SK-N-SH treated with all-trans-retinoic acid at 6 μM for 48 hours (cell line): ENCODE data around the gene LRPPRC.
A peak's percentile ranks its signal among the peaks of the same experiment; 100 is the strongest.

Experiments
- ATAC-seq: fragments of 200-7000 bp; cut with Tn5 transposase; 3 replicates; pipeline ENCODE4 v1.9.1; 2020; ENCODE audit warnings: mild to moderate bottlenecking, moderate library complexity
- ARNTL ChIP-seq: fragments of 450-650 bp; formaldehyde crosslinking; IDR thresholded peaks from 2 replicates; pipeline ENCODE4 v1.5.0; 2020; ENCODE audit warnings: low read depth, mild to moderate bottlenecking, moderate library complexity, borderline replicate concordance
- BACH2 ChIP-seq: fragments of 250-450 bp; sonication (Bioruptor Pico); IDR thresholded peaks from 2 replicates; pipeline ENCODE4 v1.9.0; 2021; ENCODE audit warnings: mild to moderate bottlenecking, borderline replicate concordance
- CSDC2 ChIP-seq: fragments of 250-450 bp; sonication (Bioruptor Pico); IDR thresholded peaks from 2 replicates; pipeline ENCODE4 v1.5.0; 2020; ENCODE audit warnings: mild to moderate bottlenecking, moderate library complexity
- ESRRG ChIP-seq: fragments of 250-450 bp; sonication (Bioruptor Pico); IDR thresholded peaks from 2 replicates; pipeline ENCODE4 v1.6.1; 2021; ENCODE audit warnings: mild to moderate bottlenecking
- GLIS3 ChIP-seq: fragments of 250-450 bp; sonication (Bioruptor Pico); IDR thresholded peaks from 2 replicates; pipeline ENCODE4 v1.5.0; 2020; ENCODE audit warnings: mild to moderate bottlenecking, moderate library complexity
- ISL1 ChIP-seq: fragments of 250-450 bp; sonication (Bioruptor Pico); IDR thresholded peaks from 2 replicates; pipeline ENCODE4 v2.1.2; 2022; ENCODE audit warnings: mild to moderate bottlenecking, moderate library complexity
- OSR1 ChIP-seq: fragments of 250-450 bp; sonication (Bioruptor Pico); IDR thresholded peaks from 2 replicates; pipeline ENCODE4 v1.8.0; 2022; ENCODE audit warnings: moderate library complexity, mild to moderate bottlenecking, inconsistent platforms
- PATZ1 ChIP-seq: fragments of 250-450 bp; sonication (Bioruptor Pico); IDR thresholded peaks from 2 replicates; pipeline ENCODE4 v1.8.0; 2020; ENCODE audit warnings: mild to moderate bottlenecking, moderate library complexity, borderline replicate concordance
- PPARA ChIP-seq: fragments of 250-450 bp; sonication (Bioruptor Pico); IDR thresholded peaks from 2 replicates; pipeline ENCODE4 v1.5.0; 2020; ENCODE audit warnings: mild to moderate bottlenecking, borderline replicate concordance
- RARB ChIP-seq: fragments of 250-450 bp; sonication (Bioruptor Pico); IDR thresholded peaks from 2 replicates; pipeline ENCODE4 v1.8.0; 2021; ENCODE audit warnings: mild to moderate bottlenecking, moderate library complexity
- SNAI2 ChIP-seq: fragments of 250-450 bp; sonication (Bioruptor Pico); IDR thresholded peaks from 2 replicates; pipeline ENCODE4 v1.5.0; 2020; ENCODE audit warnings: mild to moderate bottlenecking, moderate library complexity
- TCF4 ChIP-seq: fragments of 250-450 bp; sonication (Bioruptor Pico); IDR thresholded peaks from 2 replicates; pipeline ENCODE4 v1.8.0; 2021; ENCODE audit warnings: mild to moderate bottlenecking, moderate library complexity, borderline replicate concordance
- TOX ChIP-seq: fragments of 250-450 bp; sonication (Bioruptor Pico); IDR thresholded peaks from 2 replicates; pipeline ENCODE4 v1.8.0; 2021; ENCODE audit warnings: mild to moderate bottlenecking, moderate library complexity, borderline replicate concordance
- ZC3H10 ChIP-seq: fragments of 250-450 bp; sonication (Bioruptor Pico); IDR thresholded peaks from 2 replicates; pipeline ENCODE4 v1.5.1; 2021; ENCODE audit warnings: mild to moderate bottlenecking, moderate library complexity
- ZFP3 ChIP-seq: fragments of 250-450 bp; sonication (Bioruptor Pico); IDR thresholded peaks from 2 replicates; pipeline ENCODE4 v1.5.0; 2020; ENCODE audit warnings: mild to moderate bottlenecking, moderate library complexity
- ZNF565 ChIP-seq: fragments of 450-650 bp; formaldehyde crosslinking; conservative IDR thresholded peaks from 2 replicates; pipeline ENCODE4 v1.5.0; 2020; ENCODE audit warnings: low read depth, mild to moderate bottlenecking, moderate library complexity
- ZNF70 ChIP-seq: fragments of 450-650 bp; formaldehyde crosslinking; IDR thresholded peaks from 2 replicates; pipeline ENCODE4 v1.5.0; 2020; ENCODE audit warnings: mild to moderate bottlenecking, moderate library complexity
- ZNF8 ChIP-seq: fragments of 450-650 bp; formaldehyde crosslinking; IDR thresholded peaks from 2 replicates; pipeline ENCODE4 v1.5.0; 2020; ENCODE audit warnings: mild to moderate bottlenecking, moderate library complexity
- TF ChIP-seq, protein P1 (sequence below): fragments of 250-450 bp; sonication (Bioruptor Pico); IDR thresholded peaks from 2 replicates; pipeline ENCODE4 v1.5.1; 2020; ENCODE audit warnings: low read depth, mild to moderate bottlenecking, moderate library complexity
- TF ChIP-seq, protein P2 (sequence below): fragments of 250-450 bp; sonication (Bioruptor Pico); IDR thresholded peaks from 2 replicates; pipeline ENCODE4 v1.5.1; 2021; ENCODE audit warnings: mild to moderate bottlenecking, moderate library complexity
- TF ChIP-seq, protein P3 (sequence below): fragments of 250-450 bp; sonication (Bioruptor Pico); IDR thresholded peaks from 2 replicates; pipeline ENCODE4 v1.5.0; 2020; ENCODE audit warnings: mild to moderate bottlenecking, moderate library complexity

Gene LRPPRC

DNA sequence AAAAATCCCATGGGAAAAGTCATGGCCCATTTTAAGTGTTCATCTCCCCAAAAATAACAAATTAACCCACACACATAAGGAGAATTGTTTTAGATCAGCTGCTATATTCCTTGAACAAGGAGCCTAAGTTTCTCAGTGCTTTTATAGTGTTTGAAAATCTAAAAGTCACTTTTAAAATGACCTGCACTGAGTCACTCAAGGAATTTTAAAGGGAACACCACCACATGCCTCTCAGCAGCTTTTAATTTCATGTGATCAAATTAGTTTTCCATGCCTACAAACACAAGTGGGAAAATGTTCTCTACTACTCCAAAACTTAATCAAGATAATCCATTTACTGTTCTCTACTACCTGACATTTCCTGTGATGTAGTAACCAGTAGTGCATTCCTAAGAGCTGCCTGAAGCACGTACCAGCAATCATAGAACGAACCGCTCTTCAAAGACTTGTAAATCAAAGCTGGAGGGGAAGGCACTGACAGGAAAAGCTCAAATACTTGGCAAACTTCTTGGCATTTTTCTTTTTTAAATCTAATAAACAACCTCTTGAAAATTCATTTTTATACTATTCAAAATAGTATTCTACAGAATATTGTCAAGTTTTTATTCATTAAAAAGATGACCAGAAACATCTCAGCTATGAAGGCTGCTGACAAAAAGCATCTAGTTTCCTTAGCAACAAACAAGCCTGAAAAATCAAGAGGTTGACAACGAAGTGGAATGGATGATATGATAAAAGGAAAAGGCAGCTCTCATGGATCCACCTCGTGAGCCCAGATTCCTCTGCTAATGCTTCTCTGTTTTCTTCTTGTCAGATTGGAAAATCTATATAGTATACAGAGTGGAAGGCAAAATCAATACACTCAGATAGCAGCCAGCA, 37.2 kb downstream of the LRPPRC start:
- peak; percentile 83 for ATAC-seq
- TF ChIP-seq ISL1 (peak; percentile 90), CSDC2 (CRISPR knock-in tag) (no peak; the same call in 1 of the 2 replicates), ESRRG (CRISPR knock-in tag) (no peak), ZFP3 (0 out of 2 replicates have a peak, but pooled peaks have one; percentile 37)
- TF ChIP-seq, protein P1, sequence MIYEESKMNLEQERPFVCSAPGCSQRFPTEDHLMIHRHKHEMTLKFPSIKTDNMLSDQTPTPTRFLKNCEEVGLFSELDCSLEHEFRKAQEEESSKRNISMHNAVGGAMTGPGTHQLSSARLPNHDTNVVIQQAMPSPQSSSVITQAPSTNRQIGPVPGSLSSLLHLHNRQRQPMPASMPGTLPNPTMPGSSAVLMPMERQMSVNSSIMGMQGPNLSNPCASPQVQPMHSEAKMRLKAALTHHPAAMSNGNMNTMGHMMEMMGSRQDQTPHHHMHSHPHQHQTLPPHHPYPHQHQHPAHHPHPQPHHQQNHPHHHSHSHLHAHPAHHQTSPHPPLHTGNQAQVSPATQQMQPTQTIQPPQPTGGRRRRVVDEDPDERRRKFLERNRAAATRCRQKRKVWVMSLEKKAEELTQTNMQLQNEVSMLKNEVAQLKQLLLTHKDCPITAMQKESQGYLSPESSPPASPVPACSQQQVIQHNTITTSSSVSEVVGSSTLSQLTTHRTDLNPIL (CRISPR knock-in tag): peak; percentile 59; the same call in 1 of the 2 replicates

DNA sequence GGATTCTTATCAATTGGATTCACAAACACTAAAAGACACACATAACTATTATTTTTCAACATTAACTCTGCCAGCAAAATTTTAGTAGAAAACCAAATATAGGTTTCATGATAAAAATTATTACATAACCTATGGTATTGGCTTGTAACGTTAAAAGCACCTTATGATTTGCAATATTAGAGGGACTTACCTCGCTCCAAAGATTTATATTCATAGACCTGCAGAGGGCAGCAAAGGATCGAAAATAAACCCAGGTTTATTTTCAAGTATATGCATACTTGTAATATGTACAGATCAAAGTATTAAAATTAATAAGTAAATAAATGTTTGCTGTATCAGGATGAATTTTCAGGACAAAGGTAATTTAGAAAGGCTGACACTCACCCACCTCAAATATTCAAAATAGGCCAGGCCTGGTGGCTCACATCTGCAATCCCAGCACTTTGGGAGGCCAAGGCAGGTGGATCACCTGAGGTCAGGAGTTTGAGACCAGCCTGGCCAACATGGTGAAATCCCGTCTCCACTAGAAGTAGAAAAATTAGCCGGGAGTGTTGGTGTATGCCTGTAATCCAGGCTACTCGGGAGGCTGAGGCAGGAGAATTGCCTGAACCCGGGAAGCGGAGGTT, 45.3 kb downstream of the LRPPRC start:
- no peak for TF ChIP-seq BACH2 (CRISPR knock-in tag)
- TF ChIP-seq RARB (CRISPR knock-in tag): no peak
- no peak for TF ChIP-seq ARNTL
- TF ChIP-seq, all 23 proteins: peak for 0
- ATAC-seq: peak; percentile 89

DNA sequence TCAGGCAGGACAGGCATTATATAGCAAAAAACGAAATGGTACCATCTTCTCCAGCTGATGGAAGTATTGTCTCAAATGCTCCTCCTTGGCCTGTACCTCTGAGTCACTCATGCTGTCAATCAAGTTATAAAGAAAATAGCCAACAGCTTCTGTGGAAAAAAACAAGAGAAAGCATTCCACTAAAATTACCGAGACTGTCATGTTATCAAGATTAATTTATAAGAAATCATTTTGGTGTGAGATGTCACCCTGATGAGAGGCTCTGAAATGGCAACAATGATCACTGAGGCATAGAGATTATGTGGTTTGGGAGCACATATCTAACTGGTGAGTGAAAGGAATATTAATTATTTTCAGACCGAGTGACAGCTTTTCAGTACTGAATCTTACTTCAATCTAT, 47.4 kb downstream of the LRPPRC start:
- no peak for ATAC-seq
- TF ChIP-seq, protein P2, sequence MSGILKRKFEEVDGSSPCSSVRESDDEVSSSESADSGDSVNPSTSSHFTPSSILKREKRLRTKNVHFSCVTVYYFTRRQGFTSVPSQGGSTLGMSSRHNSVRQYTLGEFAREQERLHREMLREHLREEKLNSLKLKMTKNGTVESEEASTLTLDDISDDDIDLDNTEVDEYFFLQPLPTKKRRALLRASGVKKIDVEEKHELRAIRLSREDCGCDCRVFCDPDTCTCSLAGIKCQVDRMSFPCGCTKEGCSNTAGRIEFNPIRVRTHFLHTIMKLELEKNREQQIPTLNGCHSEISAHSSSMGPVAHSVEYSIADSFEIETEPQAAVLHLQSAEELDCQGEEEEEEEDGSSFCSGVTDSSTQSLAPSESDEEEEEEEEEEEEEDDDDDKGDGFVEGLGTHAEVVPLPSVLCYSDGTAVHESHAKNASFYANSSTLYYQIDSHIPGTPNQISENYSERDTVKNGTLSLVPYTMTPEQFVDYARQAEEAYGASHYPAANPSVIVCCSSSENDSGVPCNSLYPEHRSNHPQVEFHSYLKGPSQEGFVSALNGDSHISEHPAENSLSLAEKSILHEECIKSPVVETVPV (CRISPR knock-in tag): no peak
- TF ChIP-seq ISL1 (no peak), PPARA (CRISPR knock-in tag) (no peak), TOX (CRISPR knock-in tag) (no peak), SNAI2 (no peak), GLIS3 (CRISPR knock-in tag) (no peak), ZNF70 (CRISPR knock-in tag) (no peak), CSDC2 (CRISPR knock-in tag) (no peak), RARB (CRISPR knock-in tag) (no peak), ZC3H10 (no peak), OSR1 (CRISPR knock-in tag) (no peak), ARNTL (no peak), ESRRG (CRISPR knock-in tag) (no peak)
- TF ChIP-seq, protein P3, sequence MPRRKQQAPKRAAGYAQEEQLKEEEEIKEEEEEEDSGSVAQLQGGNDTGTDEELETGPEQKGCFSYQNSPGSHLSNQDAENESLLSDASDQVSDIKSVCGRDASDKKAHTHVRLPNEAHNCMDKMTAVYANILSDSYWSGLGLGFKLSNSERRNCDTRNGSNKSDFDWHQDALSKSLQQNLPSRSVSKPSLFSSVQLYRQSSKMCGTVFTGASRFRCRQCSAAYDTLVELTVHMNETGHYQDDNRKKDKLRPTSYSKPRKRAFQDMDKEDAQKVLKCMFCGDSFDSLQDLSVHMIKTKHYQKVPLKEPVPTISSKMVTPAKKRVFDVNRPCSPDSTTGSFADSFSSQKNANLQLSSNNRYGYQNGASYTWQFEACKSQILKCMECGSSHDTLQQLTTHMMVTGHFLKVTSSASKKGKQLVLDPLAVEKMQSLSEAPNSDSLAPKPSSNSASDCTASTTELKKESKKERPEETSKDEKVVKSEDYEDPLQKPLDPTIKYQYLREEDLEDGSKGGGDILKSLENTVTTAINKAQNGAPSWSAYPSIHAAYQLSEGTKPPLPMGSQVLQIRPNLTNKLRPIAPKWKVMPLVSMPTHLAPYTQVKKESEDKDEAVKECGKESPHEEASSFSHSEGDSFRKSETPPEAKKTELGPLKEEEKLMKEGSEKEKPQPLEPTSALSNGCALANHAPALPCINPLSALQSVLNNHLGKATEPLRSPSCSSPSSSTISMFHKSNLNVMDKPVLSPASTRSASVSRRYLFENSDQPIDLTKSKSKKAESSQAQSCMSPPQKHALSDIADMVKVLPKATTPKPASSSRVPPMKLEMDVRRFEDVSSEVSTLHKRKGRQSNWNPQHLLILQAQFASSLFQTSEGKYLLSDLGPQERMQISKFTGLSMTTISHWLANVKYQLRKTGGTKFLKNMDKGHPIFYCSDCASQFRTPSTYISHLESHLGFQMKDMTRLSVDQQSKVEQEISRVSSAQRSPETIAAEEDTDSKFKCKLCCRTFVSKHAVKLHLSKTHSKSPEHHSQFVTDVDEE: no peak

DNA sequence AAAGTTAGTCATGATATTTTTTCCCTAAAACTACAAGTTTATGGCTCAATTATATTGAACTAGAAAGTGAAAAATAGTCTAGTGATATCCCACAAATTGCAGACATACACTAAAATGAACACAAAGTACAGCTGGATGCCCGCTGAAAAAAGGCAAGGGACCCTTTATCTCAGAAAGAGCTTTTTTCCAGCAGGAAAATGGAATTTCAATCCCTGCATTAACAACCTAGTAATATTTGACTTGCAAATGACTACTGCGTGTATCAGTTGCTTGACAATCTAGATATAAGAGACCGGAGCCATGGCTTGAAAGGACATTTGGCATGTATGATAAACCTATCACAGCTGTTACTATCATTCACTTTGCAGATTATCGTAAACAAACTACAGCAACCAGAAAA, 49.1 kb downstream of the LRPPRC start:
- no peak for TF ChIP-seq ZNF565
- TF ChIP-seq, all 23 proteins: peak for 0
- no peak for ATAC-seq

- no peak for TF ChIP-seq ZFP3
- no peak for TF ChIP-seq ESRRG (CRISPR knock-in tag)
- no peak for TF ChIP-seq TCF4 (CRISPR knock-in tag)
- TF ChIP-seq ZNF8 (CRISPR knock-in tag): no peak
- TF ChIP-seq ZNF565: no peak
- no peak for TF ChIP-seq GLIS3 (CRISPR knock-in tag)
- TF ChIP-seq, protein P1 (CRISPR knock-in tag): no peak
- no peak for TF ChIP-seq ARNTL
- TF ChIP-seq OSR1 (CRISPR knock-in tag): no peak
- TF ChIP-seq PPARA (CRISPR knock-in tag): no peak
- TF ChIP-seq CSDC2 (CRISPR knock-in tag): no peak
- TF ChIP-seq TOX (CRISPR knock-in tag): no peak
- TF ChIP-seq PATZ1 (CRISPR knock-in tag): no peak
- no peak for TF ChIP-seq ISL1
- no peak for TF ChIP-seq SNAI2
These were observed 50.4 kb downstream of the LRPPRC start for GRCh38 chr2:43945439-43945838.

More at GRCh38 chr2:43945439-43945838, 50.4 kb downstream of the LRPPRC start:
- ATAC-seq: no peak
